Calu3 (cell line): ENCODE measurements around the gene TMEM223. TPM values are rescaled to one million over a fixed set of nuclear protein-coding genes. Genes with fewer than 3 reads are reported as not detected.

ENCODE experiments used
- BruUV-seq: library from RNA; stranded (reverse); fragments of 400-500 nt; replicated peaks from 2 replicates; lab custom pipeline; 2021; lab: Mats Ljungman, UMichigan
- CTCF ChIA-PET: fragments of 300-600 bp; sonication (Branson Sonifier 250); formaldehyde crosslinking; loops from one replicate; lab custom pipeline; 2022; ENCODE audit warnings: antibody characterized with exemption; lab: Charles Lee
- DNase-seq: peaks from one replicate; pipeline ENCODE4 v3.0.0; 2022
- H3K27ac Mint-ChIP-seq: one replicate; pipeline ENCODE4 v1.8.0; 2022; ENCODE audit warnings: mixed read lengths; ENCODE audit not compliant: unreplicated experiment
- H3K27me3 Mint-ChIP-seq: one replicate; pipeline ENCODE4 v1.8.0; 2022; ENCODE audit warnings: mixed read lengths; ENCODE audit not compliant: unreplicated experiment
- H3K36me3 Mint-ChIP-seq: one replicate; pipeline ENCODE4 v1.8.0; 2022; ENCODE audit warnings: mild to moderate bottlenecking, moderate library complexity, mixed read lengths; ENCODE audit not compliant: insufficient read depth, unreplicated experiment
- H3K4me1 Mint-ChIP-seq: one replicate; pipeline ENCODE4 v1.8.0; 2022; ENCODE audit warnings: mild to moderate bottlenecking, low read depth, mixed read lengths; ENCODE audit not compliant: unreplicated experiment
- H3K4me3 Mint-ChIP-seq: one replicate; pipeline ENCODE4 v1.8.0; 2022; ENCODE audit warnings: mild to moderate bottlenecking, low read depth, moderate library complexity, mixed read lengths; ENCODE audit not compliant: unreplicated experiment
- H3K9me3 Mint-ChIP-seq: one replicate; pipeline ENCODE4 v1.8.0; 2022; ENCODE audit warnings: low read depth, mixed read lengths; ENCODE audit not compliant: unreplicated experiment
- intact Hi-C: fragments of 100-400 bp; cut with micrococcal nuclease; formaldehyde crosslinking; loops from one replicate; pipeline ENCODE4 v1.10.0; 2022; ENCODE audit not compliant: unreplicated experiment
- total RNA-seq: library from RNA; stranded (reverse); gene quantifications from 2 replicates; pipeline ENCODE4 v1.2.3, GENCODE V29; 2022
- TF ChIP-seq, protein P1 (sequence below): fragments of 200-600 bp; IDR thresholded peaks from one replicate; pipeline ENCODE4 v1.8.0; 2022; ENCODE audit warnings: antibody characterized with exemption; ENCODE audit not compliant: unreplicated experiment

The TMEM223 gene
- total RNA-seq, 1 experiment from 2014 or later, result 19.4 TPM

GRCh38 chr11:62823677-62824076 lies 31.9 kb upstream of the TMEM223 start:
- no peak overlapping the region for H3K27ac Mint-ChIP-seq
- intact Hi-C loops, result no loop called here
- CTCF ChIA-PET, result no interaction called here
- no peak overlapping the region for H3K4me3 Mint-ChIP-seq
- no peaks in the 10 kb centered on the region for H3K27me3 Mint-ChIP-seq
- no peak for DNase-seq
- H3K36me3 Mint-ChIP-seq, result peaks cover 69% of the 10 kb centered on the region
- TF ChIP-seq, protein P1, sequence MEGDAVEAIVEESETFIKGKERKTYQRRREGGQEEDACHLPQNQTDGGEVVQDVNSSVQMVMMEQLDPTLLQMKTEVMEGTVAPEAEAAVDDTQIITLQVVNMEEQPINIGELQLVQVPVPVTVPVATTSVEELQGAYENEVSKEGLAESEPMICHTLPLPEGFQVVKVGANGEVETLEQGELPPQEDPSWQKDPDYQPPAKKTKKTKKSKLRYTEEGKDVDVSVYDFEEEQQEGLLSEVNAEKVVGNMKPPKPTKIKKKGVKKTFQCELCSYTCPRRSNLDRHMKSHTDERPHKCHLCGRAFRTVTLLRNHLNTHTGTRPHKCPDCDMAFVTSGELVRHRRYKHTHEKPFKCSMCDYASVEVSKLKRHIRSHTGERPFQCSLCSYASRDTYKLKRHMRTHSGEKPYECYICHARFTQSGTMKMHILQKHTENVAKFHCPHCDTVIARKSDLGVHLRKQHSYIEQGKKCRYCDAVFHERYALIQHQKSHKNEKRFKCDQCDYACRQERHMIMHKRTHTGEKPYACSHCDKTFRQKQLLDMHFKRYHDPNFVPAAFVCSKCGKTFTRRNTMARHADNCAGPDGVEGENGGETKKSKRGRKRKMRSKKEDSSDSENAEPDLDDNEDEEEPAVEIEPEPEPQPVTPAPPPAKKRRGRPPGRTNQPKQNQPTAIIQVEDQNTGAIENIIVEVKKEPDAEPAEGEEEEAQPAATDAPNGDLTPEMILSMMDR, result no peak
- H3K9me3 Mint-ChIP-seq, result no peaks in the 10 kb centered on the region
- H3K4me1 Mint-ChIP-seq, result no peaks in the 10 kb centered on the region
- BruUV-seq, result no TSS peak

GRCh38 chr11:62817129-62817528 lies 25.3 kb upstream of the TMEM223 start:
- CTCF ChIA-PET, result no interaction called here
- no peak for DNase-seq
- no peaks in the 10 kb centered on the region for H3K27me3 Mint-ChIP-seq
- intact Hi-C loops, result no loop called here
- BruUV-seq, result no TSS peak
- H3K4me1 Mint-ChIP-seq, result no peaks in the 10 kb centered on the region
- H3K27ac Mint-ChIP-seq, result no peak overlapping the region
- peaks cover 49% of the 10 kb centered on the region for H3K36me3 Mint-ChIP-seq
- H3K9me3 Mint-ChIP-seq, result no peaks in the 10 kb centered on the region
- H3K4me3 Mint-ChIP-seq, result no peak overlapping the region
- TF ChIP-seq, protein P1, result no peak

- TF ChIP-seq, protein P1, result no peak
- Mint-ChIP-seq H3K4me1 (no peaks in the 10 kb centered on the region), H3K4me3 (no peak overlapping the region), H3K9me3 (no peaks in the 10 kb centered on the region), H3K36me3 (peaks cover 47% of the 10 kb centered on the region), H3K27ac (no peak overlapping the region), H3K27me3 (no peaks in the 10 kb centered on the region)
- no TSS peak for BruUV-seq
- CTCF ChIA-PET, result interaction anchor here (0.6 to 1.2 kb wide), 2 partner anchors 12 to 183 kb away, joined by 3 to 4 read pairs; no protein-coding TSS in a partner anchor
- DNase-seq, result no peak
- intact Hi-C loops, result no loop called here
Measured at GRCh38 chr11:62816557-62816956, 24.8 kb upstream of the TMEM223 start.

DNA sequence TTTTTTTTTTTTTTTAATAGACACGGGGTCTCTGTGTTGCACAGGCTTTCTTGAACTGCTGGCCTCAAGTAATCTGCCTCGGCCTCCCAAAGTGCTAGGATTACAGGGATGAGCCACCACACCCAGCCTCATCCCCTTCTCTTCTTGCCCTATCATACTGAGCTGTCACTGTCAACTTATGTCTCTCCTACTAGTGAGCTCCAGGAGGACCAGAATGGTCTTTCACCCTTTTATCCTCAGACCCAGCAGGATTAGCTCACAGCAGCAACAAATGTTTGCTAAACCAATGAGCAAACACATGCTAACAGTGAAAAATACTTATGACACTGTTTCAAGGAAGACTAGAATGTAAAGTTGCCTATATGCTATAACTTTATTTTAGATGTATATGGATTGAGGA lies 19.9 kb upstream of the TMEM223 start:
- no peaks in the 10 kb centered on the region for H3K9me3 Mint-ChIP-seq
- BruUV-seq, result no TSS peak
- H3K27ac Mint-ChIP-seq, result no peak overlapping the region
- DNase-seq, result no peak
- peaks cover 22% of the 10 kb centered on the region for H3K36me3 Mint-ChIP-seq
- TF ChIP-seq, protein P1, result no peak
- intact Hi-C loops, result no loop called here
- no peaks in the 10 kb centered on the region for H3K27me3 Mint-ChIP-seq
- H3K4me1 Mint-ChIP-seq, result peaks cover 6% of the 10 kb centered on the region
- CTCF ChIA-PET, result interaction anchor here (0.8 kb wide), 1 partner anchor 30 kb away, joined by 3 read pairs; no protein-coding TSS in a partner anchor
- H3K4me3 Mint-ChIP-seq, result no peak overlapping the region
